Measurements from ENCODE around the gene IKZF3.

- TF ChIP-seq ATF2 (IDR thresholded peaks at IDR 0.05; ENCODE audit: low read length) (no peak), RAD21 (IDR thresholded peaks at IDR 0.05; ENCODE audit: insufficient read depth, low read depth, low read length) (no peak), BRCA1 (IDR thresholded peaks at IDR 0.05; ENCODE audit: low read depth, low read length) (no peak), ATF7 (IDR thresholded peaks at IDR 0.05; ENCODE audit: low read depth) (no peak), CTCF (IDR thresholded peaks at IDR 0.05 in 2 of 3, conservative IDR thresholded peaks at IDR 0.05 in 1 of 3; ENCODE audit: control insufficient read depth in 2 of 3, extremely low read depth in 1 of 3, insufficient read depth in 1 of 3, low read depth in 3 of 3, low read length in 3 of 3) (no peak), POLR2A (IDR thresholded peaks at IDR 0.05; ENCODE audit: low read depth, low read length) (no peak), ZNF274 (IDR thresholded peaks at IDR 0.05; ENCODE audit: insufficient read depth, insufficient read length) (no peak), SPI1 (IDR thresholded peaks at IDR 0.05; ENCODE audit: borderline replicate concordance, insufficient read depth, low read depth, low read length) (no peak), POLR2AphosphoS2 (IDR thresholded peaks at IDR 0.05; ENCODE audit: low read depth, low read length) (no peak), EZH2 (IDR thresholded peaks at IDR 0.05; ENCODE audit: borderline replicate concordance, control insufficient read depth, low read depth, low read length) (no peak), TCF7 (IDR thresholded peaks at IDR 0.05; ENCODE audit: borderline replicate concordance) (no peak), MXI1 (IDR thresholded peaks at IDR 0.05; ENCODE audit: low read depth, low read length) (no peak), REST (IDR thresholded peaks at IDR 0.05; ENCODE audit: low read depth, low read length) (no peak)
Measured at GRCh38 chr17:39852239-39852638, 11.9 kb downstream of the IKZF3 start.
